Activated T-helper 1 cell treated with anti-CD3 and anti-CD28 coated beads, Interleukin-2, amount 50 U/mL, for 16 hours (primary cell): Measurements from ENCODE around the gene AMH.
"Not testable (repeated sequence)": the region's sequence is repeated elsewhere in the genome, so short reads cannot be mapped to it uniquely, and the experiment has no call there.

Source experiments
- DNase-seq, 2 donors: peaks; one replicate each; pipeline ENCODE4 v3.0.0-alpha.2; 2020; ENCODE audit warnings: low read depth in 1 of 2, low spot score in 1 of 2

AMH gene

DNA sequence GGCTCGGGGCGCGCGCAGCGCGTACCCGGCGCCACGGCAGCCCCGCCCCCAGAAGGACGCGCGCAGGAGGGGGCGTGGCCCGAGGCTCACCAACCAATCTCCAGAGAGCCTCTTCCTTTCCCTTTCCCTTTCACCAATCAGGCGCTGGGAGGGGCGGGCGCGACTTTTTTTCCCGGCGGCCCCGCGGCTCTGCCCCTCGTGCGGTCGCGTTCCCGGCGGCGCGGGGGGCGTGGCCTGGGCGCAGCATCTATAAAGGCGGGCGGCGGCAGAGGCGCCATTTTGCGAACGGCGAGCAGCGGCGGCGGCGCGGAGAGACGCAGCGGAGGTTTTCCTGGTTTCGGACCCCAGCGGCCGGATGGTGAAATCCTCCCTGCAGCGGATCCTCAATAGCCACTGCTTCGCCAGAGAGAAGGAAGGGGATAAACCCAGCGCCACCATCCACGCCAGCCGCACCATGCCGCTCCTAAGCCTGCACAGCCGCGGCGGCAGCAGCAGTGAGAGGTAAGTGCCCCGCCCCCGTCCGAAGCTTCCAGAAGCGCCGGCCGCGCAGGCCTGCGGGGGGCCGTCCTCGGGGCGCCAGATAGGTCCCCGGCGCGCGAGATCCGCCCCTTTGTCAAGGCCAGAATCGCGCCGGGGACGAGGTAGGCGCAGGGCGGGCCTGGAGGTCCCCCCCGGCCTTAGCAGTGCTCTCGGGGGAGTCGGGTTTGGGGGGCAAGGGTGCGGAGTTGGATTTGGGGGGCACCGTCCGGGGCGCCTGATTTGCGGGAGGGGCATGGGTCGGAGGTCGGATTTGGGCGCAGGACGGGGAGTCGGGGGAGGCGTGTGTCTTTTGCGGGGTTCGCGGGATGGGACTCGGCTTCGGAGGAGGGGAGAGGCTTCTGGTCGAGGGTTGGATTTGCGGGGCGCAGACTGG is 20.4 kb downstream of the AMH start:
- DNase-seq = peak; percentile 99

DNA sequence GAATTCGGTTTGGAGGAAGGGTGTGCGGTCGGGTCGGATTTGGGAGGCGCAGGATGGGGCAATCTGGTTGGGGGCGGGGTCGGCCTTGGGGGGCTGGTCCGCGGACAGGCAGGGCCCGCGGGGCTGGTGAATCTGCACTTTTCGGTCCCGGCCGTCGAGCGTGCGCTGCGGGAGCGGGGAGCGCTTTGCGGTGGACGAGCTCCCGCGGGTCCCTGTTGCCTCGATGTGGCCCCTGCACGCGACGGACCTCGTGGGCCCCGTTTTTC is 21.0 kb downstream of the AMH start:
- no peak for DNase-seq

DNA sequence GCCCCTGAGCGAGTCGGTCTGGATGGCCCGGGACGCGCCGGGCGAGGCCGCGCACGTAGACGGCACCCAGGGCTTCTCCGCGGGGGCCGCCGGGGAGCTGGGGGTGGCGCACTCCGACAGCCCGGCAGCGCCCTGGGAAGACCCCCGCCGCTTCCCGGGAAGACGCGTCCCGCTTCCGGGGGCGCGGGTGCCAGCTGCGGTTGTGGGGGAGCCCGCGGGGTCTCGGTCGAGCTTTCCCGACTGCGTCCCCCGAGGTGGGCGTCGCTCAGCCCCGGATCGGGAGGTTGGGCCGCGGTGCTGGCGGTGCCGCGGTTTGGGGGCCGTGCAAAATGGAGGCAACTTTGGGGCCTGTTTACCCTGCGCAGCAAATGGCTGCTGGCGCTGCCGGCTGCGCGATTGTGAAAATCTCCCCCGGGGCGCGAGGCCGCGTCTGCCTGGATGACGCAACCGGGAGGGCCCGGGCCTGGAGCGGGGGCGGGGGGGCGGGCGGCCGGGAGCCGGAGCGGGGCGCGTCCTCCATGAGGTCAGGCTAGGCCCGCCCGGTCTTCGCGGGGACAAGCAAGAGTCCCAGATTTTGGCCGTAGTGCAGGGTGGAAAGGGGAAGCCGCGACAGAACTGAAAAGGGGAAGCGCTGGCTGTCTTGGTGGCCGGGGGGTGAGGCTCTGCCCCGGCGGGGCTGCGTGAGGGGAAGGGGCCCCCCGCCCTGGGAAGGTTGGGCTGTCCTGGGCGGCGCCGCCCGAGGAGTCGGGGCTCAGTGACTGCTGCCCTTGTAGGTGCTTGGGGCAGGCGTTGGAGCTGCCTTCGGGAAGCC is 21.5 kb downstream of the AMH start:
- DNase-seq = peak in 1 of 2 donors; percentile 67

DNA sequence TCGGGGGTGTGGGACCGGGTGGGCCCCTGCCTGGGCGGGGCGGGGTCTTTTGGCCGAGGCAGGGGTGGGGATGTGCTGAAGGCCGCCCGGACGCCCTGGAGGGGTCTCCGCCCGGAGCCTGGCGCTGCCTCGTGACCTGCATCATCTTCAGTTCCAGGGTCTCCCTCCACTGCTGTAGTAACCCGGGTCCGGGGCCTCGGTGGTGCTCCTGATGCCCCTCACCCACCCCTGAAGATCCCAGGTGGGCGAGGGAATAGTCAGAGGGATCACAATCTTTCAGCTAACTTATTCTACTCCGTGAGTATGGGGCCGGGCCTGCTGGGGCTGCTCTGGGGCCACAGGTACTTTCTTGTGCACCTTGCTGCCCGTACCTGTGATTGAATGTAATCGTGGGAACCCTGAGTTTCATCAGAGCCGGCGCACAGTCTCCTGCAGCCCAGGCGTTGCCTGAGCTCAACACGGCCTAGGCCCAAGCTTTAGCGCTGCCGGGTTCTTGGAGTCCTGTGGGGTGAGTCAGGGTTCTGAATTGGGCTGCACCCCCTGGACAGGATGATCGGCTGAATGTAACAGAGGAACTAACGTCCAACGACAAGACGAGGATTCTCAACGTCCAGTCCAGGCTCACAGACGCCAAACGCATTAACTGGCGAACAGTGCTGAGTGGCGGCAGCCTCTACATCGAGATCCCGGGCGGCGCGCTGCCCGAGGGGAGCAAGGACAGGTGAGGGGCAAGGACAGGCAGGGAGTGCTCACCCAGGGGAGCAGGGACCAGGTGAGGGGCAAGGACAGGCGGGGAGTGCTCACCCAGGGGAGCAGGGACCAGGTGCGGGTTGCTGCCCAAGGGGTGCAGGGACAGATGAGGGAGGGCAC is 22.3 kb downstream of the AMH start:
- DNase-seq = no peak

DNA sequence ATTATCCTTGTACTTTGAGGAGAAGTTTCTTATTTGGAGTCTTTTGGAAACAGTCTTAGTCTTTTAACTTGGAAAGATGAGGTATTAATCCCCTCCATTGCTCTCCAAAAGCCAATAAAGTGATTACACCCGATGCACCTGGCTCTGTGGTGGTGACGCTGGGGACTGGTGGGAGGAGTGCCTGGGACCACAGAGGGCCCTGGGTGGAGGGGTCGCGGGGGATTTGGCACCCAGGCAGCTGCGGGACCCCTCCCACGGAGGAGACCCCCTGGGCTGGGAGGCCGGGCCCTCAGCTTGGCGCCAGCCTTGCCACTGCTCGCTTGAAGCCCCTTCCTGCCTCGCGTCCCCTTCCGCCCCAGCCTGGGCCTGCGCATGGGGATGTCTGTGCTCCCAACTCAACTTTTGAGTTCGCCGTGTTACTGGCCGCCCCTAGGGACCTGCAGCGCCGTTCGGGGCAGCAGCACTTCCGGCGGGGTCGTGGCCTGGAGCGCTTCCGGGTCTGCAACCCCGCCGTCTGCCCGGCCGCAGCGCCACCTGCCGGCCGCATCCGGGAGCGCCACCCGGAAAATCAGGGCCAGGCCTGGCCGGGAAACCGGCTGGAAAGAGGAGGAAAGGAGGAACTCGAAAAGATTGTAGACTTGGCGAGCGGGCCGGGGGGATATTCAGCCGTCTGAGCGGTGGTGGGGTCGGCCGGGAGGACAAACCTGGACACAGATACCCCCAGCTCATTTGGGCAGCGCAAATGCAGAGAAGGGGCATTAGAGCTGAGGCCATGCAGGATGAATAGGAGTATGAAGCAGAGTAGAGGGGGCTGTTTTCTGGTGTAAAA is 24.4 kb downstream of the AMH start:
- peak; percentile 52 to 71 for DNase-seq

DNA sequence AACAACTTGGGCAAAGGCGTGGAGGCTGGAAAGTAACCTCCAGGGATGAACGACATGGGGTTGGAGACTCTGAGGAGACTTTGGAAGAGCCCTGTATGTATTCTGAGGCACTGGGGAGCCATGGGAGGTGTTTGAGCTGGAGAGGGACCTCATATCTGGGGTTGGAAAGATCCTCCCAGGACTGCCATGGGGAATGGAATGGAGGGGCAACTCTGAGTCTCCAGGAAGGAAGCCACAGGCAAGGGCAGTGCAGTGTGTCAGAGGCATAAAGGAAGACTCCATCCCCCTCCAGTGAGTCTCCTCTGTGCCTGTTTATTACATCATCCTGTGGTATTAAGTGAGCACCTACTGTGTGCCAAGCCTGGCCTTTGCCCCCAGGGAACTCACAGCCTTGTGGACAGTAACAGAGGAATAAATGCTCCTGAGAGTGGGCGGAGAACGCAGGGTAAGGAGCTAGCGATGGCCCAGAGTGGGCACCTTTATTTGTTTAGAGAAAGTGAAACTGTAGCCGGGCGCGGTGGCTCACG is 25.1 kb downstream of the AMH start:
- DNase-seq = no peak

DNA sequence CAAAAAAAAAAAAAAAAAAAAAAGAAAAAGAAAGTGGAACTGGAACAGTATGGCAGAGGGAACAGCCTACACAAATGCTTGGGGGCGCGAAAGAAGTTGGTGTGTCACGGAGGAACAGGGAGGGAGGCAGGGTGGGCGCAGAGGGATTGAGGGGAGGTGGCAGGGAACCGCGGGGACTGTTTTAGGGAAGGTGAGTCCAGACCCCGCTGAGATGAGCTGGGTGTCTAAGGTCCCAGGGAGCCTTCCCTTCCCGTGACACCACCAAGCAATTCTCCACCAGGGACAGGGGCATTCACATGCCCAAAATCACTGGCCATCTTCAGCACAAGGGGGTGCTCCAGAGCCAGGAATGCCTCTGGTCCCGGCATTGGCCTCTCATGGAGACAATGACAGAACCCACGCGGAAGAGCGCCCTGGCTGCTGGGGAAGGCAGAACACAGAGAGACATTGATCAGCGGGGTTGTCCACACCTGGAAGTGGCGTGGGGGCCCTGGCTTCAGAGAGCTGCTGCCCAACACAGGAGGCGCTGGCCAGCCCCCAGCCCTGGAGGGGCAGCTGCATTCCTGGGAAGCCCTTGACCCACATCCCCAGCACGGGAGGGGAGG is 25.9 kb downstream of the AMH start:
- no peak for DNase-seq

DNA sequence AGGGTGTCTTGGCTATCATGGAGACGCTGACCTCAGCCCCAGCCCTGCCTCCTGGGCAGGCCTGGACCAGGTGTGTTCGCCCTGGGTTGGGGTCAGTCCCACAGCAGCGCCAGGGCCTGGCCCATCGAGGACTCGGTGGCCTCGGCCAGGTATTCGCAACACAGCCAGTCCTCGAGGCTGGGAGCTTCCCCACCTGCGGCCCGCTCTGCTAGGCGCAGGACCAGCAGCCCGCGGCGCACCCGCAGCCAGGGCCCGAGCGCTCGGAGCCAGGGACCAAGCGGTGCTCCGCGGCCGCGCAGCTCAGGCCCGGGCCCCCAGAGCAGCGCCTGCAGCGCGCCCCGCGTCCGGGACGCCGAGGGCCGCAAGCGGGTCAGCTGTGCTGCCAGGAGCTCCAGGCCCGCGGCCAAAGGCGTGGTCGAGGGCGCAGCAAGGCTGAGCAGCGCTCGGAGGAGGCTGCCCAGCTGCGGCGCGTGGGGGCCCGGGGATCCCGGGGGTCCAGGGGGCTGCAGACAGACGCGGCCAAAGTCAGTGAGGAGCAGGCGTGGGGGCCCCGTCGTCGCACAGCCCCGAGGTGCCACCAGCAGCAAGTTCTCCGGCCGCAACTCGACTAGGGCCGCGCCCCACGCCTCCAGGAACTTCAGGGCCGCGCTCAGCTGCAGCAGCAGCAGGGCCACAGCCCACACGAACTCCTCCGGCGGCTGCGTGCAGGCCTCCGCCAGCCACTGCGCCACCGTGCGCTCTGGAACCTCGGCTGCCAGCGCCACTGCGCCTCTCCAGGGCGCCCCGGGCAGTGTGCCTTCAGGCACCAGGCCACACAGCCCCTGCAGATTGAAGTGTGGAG is 26.7 kb downstream of the AMH start:
- DNase-seq = no peak

DNA sequence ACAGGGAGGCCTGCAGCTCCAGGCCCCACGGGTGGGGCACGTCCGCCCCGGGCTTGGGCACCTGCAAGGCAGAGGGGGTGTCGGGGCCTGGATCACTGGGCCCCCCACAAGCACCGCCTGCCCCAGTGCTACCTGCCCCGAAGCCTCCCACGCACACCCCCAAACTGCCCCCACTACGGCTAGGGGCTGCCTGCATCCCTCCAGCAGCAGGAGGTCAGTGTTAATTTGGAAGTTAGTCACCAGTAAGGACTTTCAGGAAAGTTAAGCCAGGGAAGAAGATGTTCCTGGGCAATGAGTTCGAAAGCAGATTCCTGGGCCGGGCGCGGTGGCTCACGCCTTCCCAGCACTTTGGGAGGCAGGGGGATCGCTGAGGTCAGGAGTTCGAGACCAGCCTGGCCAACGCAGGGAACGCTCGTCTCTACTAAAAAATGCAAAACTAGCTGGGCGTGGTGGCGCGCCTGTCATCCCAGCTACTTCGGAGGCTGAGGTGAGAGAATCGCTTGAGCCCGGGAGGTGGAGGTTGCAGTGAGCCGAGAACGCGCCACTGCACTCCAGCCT is 27.4 kb downstream of the AMH start:
- DNase-seq = no peak

DNA sequence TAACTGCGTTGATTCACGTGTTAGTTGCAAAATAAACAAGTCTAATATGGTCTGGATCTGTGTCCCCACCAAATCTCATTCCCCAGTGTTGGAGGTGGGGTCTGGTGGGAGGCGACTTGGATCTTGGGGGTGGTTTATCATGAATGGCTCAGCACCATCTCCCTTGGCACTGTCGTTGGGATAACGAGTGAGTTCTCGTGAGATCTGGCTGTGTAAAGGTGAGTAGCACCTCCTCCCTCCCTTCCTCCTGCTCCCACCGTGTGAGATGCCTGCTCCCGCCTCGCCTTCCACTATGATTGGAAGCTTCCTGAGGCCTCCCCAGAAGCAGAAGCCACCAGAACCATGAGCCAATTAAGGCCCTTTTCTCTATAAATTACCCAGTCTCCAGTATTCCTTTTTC is 28.0 kb downstream of the AMH start:
- no peak for DNase-seq

DNA sequence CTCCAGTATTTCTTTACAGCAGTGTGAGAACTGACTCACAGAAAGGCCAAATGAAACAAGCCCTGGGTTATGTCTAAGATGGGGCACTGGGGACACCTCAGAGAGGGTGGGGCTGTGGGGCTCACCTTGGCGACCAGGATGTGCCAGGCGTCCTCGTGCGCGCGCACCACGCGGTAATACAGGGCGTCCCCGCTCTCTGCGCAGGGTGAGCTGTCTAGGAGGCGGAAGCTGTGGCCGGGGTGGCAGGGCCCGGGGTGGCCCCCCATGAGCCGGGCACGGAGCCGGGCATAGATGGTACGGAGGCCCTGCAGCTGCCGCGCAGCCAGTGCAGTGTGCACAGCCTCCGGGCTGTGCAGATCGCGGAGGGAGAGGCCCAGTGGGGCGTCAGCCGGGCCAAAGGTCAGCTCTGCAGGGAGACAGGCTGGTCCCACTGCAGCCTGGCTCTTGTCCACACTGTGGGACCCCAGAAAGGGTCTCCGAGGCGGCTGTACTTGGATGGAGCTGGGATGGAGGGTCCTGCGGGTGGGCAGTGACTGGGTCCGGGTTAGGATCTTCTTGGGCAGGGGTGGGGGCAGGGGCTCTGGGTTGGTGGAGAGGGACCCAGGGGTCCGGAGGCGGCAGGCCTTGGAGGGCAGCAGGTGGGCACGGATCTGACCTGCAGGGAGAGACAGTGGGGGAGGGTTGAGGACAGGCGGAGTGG is 29.5 kb downstream of the AMH start:
- no peak for DNase-seq

DNA sequence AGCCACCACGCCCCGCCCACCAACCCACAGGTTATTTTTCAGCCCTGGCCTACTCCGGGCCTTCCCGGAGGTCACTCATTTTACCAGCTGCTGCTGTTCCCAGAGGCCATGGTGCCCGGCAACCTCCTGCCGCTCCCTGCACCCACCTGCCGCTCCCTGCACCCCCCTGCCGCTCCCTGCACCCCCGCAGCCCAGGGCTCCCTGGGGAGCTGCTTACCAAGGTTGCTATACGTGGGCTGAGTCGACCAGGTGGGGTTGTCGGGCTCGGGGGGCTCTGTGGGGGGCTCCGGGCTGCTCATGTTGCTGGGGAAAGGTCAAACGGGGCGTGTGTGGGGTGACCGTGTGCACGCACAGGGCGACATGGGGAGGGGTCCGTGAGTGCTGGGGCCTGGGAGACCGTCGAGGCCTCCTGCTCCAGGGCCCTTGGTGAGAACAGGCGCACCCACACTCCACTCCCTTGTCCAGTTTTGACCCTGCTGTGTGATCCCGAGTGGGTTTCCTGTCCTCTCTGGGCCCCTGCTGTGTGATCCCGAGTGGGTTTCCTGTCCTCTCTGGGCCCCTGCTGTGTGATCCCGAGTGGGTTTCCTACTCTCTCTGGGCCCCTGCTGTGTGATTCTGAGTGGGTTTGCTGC is 31.6 kb downstream of the AMH start:
- no peak for DNase-seq

DNA sequence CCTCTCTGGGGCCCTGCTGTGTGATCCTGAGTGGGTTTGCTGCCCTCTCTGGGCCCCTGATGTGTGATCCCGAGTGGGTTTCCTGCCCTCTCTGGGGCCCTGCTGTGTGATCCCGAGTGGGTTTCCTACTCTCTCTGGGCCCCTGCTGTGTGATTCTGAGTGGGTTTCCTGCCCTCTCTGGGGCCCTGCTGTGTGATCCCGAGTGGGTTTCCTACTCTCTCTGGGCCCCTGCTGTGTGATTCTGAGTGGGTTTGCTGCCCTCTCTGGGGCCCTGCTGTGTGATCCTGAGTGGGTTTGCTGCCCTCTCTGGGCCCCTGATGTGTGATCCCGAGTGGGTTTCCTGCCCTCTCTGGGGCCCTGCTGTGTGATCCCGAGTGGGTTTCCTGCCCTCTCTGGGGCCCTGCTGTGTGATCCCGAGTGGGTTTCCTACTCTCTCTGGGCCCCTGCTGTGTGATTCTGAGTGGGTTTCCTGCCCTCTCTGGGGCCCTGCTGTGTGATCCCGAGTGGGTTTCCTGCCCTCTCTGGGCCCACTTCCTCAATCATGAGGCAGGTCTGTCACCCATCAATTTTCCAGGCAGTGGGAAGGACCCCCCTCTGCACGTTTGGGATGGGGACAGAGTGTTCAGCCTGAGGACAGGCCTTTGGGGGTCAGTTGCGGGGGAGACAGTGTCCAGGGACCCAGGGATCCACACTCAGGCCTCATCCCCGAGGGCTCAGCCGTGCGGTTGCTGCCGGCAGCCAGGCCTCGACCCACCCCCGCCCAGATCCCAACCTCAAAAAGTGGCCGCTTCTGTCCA is 32.3 kb downstream of the AMH start:
- not testable (repeated sequence) for DNase-seq

DNA sequence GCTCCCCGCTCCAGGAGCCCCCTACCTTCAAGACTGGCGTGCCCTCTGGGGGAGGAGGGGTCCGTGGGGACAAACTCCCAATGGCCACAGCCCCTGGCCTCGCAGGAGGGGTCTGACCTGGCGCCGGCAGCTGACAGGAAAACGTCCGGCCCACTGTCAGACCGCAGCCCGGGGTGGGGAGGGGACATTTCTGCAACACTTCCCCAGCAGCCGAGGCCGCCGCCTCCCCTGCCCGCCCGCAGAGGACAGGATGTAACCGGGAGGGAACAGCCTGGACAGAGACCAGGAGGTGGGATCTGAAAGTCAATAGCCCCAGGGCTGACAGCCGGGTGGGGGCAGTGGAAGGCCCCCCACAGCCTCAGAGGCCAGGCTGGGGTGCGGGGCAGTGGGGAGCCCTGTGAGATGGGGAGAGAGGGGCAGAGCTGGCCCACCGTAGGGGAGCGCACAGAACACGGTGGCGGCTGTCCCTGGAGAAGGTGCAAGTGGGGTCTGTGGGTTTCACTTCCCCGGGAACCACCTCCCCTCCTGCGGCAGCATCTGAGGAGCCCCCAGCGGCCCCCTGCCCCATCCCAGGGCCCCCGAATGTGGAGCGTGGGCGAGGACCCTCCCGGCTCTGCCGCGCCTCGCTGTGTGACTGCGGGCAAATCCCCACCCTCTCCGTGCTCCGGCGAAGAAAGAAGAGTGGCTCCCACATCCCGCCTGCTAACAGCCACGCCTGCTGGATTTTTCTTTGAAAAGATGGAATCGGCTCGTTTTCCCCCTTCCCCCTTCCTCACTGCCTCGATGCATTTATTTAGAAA is 33.1 kb downstream of the AMH start, which contains the start of gene PEAK3:
PEAK3 (minus strand) TSS at position 114 of the 800 bp plus-strand sequence. CDS start 1,244 bp downstream, outside the sequence.
- DNase-seq = no peak

DNA sequence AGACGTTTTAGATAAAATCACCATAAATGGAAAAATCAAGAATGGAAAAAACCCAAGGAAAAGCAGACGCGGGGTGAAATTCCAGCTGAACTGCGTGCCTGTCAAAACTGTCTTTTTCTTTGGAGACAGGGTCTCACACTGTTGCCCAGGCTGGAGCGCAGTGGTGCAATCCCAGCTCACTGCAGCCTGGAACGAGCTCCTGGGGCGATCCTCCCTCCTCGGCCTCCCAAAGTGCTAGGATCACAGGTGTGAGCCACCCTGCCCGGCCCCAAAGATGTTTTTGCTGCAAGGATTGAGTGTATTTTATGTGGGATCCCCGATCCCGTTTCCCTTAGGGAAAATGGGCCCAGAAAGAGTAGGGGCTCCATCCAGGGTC is 33.7 kb downstream of the AMH start:
- DNase-seq = no peak
